GM12801 (cell line): ENCODE data around the gene SULT1A1.
"Not testable (repeated sequence)": the region's sequence is repeated elsewhere in the genome, so short reads cannot be mapped to it uniquely, and the experiment has no call there.

Source experiments
- TF ChIP-seq, protein P1 (sequence below): IDR thresholded peaks from one replicate; pipeline ENCODE4 v1.5.1; 2011; ENCODE audit warnings: control low read depth; ENCODE audit not compliant: insufficient read length; ENCODE audit errors: extremely low read depth

Gene SULT1A1

DNA sequence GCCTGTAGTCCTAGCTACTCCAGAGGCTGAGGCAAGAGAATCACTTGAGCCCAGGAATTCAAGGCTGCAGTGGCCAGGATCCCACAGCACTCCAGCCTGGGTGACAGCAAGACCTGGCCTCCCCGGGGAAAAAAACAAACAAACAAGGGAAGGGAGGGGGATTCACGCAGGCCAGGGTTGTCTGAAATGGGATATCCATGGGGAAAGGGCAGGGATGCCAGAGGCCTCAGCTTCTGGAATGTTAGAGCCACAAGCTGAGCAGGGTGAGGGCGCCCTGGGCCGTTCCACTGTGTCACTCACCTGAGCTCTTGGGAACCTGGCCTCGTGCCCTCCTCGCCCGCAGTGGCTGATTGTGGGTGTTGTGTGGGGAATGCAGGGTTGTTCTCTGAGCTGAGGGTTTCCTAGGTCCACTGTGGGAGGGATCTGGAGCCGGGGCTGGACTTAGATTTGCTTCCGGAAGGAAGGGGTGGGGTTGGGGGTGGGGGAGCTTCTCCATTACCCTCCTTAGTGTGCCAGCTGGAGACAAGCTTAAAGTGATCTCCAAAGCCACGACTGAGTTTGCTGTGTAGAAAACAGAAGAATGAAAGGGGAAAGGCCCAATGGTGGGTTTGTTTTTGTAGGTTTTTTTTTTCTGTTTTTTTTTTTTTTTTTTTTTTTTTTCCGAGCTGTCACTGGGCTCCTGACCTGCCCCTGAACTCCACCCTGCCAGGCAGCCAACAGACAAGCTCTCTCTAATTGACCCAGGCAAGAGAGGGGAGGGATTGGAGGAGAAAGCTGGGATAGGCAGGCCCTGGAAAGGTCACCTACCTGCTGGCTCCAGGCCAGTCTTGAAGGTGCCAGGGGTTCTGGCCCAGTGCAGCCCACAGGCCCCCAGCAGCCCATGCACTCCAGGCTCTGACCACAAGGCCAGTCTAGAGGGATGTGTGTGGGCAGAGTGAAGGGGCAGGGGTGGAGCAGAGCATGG, at the start of gene SULT1A1:
TSS of gene SULT1A1 (minus strand) at position 414 of the 964 bp plus-strand sequence. CDS start 1,189 bp downstream, outside the sequence.
- TF ChIP-seq, protein P1, sequence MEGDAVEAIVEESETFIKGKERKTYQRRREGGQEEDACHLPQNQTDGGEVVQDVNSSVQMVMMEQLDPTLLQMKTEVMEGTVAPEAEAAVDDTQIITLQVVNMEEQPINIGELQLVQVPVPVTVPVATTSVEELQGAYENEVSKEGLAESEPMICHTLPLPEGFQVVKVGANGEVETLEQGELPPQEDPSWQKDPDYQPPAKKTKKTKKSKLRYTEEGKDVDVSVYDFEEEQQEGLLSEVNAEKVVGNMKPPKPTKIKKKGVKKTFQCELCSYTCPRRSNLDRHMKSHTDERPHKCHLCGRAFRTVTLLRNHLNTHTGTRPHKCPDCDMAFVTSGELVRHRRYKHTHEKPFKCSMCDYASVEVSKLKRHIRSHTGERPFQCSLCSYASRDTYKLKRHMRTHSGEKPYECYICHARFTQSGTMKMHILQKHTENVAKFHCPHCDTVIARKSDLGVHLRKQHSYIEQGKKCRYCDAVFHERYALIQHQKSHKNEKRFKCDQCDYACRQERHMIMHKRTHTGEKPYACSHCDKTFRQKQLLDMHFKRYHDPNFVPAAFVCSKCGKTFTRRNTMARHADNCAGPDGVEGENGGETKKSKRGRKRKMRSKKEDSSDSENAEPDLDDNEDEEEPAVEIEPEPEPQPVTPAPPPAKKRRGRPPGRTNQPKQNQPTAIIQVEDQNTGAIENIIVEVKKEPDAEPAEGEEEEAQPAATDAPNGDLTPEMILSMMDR, result no peak

- TF ChIP-seq, protein P1, result not testable (repeated sequence)
Measured at GRCh38 chr16:28637765-28638164, 27.9 kb upstream of the SULT1A1 start, which contains the start of gene NPIPB8. Gene NPIPB8, plus strand, starts transcription at chr16:28638065. Its CDS starts 296 bp downstream, at chr16:28638361.

- TF ChIP-seq, protein P1, result no peak
Measured at GRCh38 chr16:28623172-28623711, 13.4 kb upstream of the SULT1A1 start.

- TF ChIP-seq, protein P1, result no peak
Measured at GRCh38 chr16:28621481-28622155, 11.8 kb upstream of the SULT1A1 start.

DNA sequence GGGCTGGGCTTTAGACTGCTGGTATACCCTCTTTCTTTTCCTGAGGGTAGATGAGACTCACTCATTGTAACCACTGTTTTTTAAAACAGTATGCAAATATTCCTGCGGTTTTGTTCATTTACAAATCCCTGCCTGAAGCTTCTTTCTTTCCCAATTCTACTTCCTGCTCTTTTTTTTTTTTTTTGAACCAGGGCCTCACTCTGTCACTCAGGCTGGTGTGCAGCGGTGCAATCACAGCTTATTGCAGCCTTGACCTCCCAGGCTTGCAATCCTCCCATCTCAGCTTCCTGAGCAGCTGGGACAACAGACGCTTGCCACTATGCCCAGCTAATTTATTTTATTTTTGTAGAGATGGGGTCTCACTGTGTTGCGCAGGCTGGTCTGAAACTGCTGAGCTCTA, 8.0 kb upstream of the SULT1A1 start:
- TF ChIP-seq, protein P1, result no peak

DNA sequence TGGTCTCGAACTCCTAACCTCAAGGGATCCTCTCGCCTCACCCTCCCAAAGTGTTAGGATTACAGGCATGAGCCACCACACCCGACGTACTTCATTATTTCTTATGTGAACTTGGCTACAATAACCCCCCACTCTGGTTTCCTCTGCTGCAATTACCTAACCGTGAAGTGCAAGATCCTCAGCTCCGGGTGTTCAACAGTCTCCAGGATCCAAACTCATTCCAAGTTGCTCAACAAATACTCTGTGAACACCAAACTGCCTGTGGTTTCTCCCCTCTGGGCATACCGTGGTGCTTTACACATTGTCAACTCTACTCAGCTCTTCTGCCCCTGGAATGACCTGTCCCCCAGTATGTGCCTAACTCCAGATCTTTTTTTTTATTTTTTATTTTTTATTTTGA, 6.8 kb upstream of the SULT1A1 start:
- TF ChIP-seq, protein P1, result no peak

DNA sequence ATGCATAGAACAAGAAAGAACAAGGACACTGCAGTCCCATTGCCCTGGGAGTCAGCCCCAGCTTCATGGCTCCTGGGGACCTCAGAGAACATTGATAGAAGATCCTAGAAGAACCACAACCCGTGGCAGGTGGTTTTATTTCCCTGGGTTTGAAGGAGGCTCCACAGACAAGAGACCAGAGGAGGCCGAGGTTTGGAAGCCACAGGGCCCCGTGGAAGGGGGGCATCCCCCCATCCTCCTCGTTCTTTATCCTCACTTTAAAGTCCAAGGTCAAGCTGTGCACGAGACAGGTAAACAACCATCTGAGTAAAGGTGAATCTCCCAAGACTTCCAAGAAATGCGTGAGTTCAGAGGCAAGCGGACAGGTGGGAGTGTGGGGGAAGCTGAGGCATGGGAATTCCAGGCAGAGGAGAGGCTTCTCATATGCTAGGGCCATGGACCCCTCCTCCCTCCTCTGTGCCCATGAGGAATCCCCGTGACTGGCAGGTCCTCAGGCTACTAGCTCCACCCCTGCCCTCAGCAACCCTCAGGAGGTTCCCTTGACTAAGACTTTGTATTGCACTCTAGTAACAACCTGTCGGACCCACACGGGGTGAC, 849 bp upstream of the SULT1A1 start:
- TF ChIP-seq, protein P1, result no peak
